HL-60 (cell line): ENCODE data around the gene PLOD1.

Experiments used
- POLR2AphosphoS5 ChIP-seq: IDR thresholded peaks from 2 replicates; pipeline ENCODE4 v1.6.1; 2012; ENCODE audit warnings: low read depth
- SPI1 ChIP-seq: IDR thresholded peaks from 2 replicates; pipeline ENCODE4 v1.6.1; 2012; ENCODE audit warnings: low read depth, mild to moderate bottlenecking, borderline replicate concordance
- TF ChIP-seq, protein P1 (sequence below): IDR thresholded peaks from one replicate; pipeline ENCODE4 v1.5.1; 2011; ENCODE audit warnings: low read length, control low read depth, inconsistent platforms; ENCODE audit not compliant: insufficient read depth

GRCh38 chr1:11931845-11932244 is 2.7 kb upstream of the PLOD1 start:
- TF ChIP-seq, protein P1, sequence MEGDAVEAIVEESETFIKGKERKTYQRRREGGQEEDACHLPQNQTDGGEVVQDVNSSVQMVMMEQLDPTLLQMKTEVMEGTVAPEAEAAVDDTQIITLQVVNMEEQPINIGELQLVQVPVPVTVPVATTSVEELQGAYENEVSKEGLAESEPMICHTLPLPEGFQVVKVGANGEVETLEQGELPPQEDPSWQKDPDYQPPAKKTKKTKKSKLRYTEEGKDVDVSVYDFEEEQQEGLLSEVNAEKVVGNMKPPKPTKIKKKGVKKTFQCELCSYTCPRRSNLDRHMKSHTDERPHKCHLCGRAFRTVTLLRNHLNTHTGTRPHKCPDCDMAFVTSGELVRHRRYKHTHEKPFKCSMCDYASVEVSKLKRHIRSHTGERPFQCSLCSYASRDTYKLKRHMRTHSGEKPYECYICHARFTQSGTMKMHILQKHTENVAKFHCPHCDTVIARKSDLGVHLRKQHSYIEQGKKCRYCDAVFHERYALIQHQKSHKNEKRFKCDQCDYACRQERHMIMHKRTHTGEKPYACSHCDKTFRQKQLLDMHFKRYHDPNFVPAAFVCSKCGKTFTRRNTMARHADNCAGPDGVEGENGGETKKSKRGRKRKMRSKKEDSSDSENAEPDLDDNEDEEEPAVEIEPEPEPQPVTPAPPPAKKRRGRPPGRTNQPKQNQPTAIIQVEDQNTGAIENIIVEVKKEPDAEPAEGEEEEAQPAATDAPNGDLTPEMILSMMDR: no peak
- no peak for TF ChIP-seq POLR2AphosphoS5
- no peak for TF ChIP-seq SPI1
